Measurements from ENCODE around the gene PAQR7.

DNA sequence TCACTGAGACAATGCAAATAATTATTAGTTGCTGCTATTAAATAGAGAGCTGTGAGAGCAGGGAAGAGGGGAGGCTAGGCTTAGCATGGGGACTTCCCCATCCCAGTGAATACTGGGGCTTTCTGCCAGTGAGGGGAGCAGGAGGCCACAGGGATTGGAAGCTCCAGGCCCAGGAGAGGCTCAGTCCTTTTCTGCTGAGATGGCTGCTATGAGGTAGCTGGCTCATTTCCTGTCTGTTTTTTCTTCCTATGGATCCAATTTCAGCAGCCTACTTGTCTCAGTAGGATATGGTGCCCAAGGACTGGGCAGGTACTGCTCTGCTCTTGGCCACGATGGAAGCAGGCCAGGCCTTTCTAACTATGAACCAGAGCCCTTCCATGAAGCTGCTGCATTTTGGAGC is 20.8 kb upstream of the PAQR7 start:
- no peak for TF ChIP-seq POLR2A (IDR thresholded peaks at IDR 0.05)
- TF ChIP-seq, protein P1, sequence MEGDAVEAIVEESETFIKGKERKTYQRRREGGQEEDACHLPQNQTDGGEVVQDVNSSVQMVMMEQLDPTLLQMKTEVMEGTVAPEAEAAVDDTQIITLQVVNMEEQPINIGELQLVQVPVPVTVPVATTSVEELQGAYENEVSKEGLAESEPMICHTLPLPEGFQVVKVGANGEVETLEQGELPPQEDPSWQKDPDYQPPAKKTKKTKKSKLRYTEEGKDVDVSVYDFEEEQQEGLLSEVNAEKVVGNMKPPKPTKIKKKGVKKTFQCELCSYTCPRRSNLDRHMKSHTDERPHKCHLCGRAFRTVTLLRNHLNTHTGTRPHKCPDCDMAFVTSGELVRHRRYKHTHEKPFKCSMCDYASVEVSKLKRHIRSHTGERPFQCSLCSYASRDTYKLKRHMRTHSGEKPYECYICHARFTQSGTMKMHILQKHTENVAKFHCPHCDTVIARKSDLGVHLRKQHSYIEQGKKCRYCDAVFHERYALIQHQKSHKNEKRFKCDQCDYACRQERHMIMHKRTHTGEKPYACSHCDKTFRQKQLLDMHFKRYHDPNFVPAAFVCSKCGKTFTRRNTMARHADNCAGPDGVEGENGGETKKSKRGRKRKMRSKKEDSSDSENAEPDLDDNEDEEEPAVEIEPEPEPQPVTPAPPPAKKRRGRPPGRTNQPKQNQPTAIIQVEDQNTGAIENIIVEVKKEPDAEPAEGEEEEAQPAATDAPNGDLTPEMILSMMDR (IDR thresholded peaks at IDR 0.05), result no peak
